GM21360 (cell line): ENCODE data around the gene HS6ST3.
"Not testable (repeated sequence)": the region's sequence is repeated elsewhere in the genome, so short reads cannot be mapped to it uniquely, and the experiment has no call there.

ENCODE experiments used
- ATAC-seq: cut with Tn5 transposase; IDR thresholded peaks from one replicate; pipeline ENCODE4 v1.9.1; 2021; ENCODE audit warnings: mild to moderate bottlenecking, moderate library complexity; ENCODE audit not compliant: unreplicated experiment

The HS6ST3 gene

DNA sequence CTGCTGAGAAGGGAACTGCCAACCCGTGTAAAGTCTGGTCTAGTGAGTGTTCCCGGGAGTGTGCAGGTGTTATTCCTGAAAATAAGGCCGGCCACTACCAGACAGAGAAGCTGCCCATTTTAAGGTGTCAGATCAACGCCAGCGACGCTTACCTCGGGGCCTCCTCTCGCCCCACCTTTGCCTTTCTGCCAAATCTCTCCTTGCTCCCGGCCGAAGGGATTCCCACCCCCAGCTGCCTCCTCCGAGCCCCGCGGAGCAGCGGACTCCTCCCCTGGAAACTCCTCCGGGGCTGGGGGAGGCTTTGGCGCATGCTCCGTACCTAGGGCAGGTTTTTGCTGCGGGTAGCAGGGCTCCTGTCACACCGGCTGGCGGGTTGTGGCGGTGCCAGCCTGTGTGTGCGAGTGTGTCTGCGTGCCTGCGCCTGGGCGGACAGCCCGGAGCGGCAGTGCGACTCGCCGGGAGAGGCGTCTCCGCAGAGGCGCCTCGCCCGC, at the start of gene HS6ST3:
HS6ST3 (plus strand) TSS at position 359 of the 491 bp plus-strand sequence.
- peak; percentile 40 for ATAC-seq

DNA sequence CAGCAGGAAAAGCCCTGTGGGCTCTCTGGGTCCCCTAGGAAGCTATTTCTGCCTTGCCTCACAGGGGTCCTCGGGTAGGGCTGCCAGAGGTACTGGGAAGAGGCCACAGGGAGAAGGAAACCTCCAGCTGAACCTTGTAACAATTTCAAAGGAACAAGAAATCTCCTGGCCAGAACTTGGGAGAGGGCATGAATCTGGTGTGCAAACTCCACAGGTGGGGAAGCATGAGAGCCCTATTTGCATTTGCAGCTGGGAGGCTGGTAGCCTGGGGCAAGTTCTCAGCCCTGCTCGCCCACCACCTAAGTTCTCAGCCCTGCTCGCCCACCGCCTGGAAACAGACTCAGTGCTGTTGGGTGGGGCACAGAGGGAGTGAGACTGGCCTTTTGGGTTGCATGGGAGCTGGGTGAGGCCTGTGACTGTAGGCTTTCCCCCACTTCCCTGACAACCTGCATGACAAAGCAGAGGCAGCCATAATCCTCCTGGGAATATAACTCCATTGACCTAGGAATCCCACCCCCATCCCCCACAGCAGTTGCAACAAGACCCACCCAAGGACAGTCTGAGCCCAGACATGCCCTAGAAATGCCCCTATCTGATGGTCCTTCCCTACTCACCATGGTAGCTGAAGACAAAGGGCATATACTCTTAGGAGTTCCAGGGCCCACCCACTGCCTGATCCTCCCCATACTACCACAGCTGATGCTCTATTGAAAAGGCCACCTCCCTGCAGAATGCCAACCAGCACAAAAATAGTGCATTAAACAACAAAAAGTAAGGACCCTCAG, 48.4 kb upstream of the HS6ST3 start:
- no peak for ATAC-seq

DNA sequence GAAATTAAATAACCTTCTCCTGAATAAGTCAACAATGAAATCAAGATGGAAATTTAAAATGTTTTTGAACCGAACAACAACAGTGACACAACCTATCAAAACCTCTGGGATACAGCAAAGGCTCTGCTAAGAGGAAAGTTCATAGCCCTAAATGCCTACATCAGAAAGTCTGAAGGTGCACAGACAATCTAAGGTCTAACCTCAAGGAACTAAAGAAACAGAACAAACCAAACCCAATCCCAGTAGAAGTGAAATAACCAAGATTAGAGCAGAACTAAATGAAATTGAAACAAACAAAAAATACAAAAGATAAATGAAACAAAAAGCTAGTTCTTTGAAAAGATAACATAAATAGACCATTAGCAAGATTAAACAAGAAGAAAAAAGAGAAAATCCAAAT, 45.7 kb upstream of the HS6ST3 start:
- no peak for ATAC-seq

DNA sequence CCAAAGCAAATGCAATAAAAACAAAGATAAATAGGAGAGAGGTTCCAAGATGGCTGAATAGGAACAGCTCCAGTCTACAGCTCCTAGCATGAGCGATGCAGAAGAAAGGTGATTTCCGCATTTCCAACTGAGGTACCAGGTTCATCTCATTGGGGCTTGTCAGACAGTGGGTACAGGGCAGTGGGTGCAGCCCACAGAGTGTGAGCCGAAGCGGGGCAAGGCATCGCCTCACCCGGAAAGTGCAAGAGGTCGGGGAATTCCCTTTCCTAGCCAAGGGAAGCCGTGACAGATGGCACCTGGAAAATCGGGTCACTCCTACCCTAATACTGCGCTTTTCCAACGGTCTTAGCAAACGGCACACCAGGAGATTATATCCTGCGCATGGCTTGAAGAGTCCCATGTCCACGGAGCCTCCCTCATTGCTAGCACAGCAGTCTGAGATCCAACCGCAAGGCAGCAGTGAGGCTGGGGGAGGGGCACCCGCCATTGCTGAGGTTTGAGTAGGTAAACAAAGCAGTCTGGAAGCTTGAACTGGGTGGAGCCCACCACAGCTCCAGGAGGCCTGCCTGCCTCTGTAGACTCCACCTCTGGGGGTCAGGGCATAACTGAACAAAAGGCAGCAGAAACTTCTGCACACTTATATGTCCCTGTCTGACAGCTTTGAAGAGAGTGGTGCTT, 43.3 kb upstream of the HS6ST3 start:
- ATAC-seq = not testable (repeated sequence)

DNA sequence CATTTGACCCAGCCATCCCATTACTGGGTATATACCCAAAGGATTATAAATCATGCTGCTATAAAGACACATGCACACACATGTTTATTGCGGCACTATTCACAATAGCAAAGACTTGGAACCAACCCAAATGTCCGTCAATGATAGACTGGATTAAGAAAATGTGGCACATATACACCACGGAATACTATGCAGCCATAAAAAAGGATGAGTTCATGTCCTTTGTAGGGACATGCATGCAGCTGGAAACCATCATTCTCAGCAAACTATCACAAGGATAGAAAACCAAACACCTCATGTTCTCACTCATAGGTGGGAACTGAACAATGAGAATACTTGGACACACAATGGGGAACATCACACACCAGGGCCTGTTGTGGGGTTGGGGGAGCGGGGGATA, 39.0 kb upstream of the HS6ST3 start:
- not testable (repeated sequence) for ATAC-seq

DNA sequence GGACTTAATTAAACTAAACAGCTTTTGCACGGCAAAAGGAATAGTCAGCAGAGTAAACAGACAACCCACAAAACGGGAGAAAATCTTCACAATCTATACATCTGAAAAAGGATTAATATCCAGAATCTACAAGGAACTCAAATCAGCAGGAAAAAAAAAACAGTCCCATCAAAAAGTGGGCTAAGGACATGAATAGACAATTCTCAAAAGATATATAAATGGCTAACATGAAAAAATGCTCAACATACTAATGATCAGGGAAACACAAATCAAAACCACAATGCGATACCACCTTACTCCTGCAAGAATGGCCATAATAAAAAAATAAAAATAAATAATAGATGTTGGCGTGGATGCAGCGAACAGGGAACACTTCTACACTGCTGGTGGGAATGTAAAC, 38.4 kb upstream of the HS6ST3 start:
- not testable (repeated sequence) for ATAC-seq

DNA sequence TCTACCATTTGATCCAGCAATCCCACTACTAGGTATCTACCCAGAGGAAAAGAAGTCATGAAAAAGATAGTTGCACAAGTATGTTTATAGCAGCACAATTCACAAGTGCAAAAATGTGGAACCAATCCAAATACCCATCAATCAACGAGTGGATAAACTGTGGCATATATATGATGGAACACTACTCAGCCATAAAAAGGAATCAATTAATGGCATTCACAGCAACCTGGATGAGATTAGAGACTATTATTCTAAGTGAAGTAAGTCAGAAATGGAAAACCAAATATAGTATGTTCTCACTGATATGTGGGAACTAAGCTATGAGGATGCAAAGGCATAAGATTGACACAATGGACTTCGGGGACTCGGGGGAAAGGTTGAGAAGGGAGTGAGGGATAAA, 38.0 kb upstream of the HS6ST3 start:
- not testable (repeated sequence) for ATAC-seq

DNA sequence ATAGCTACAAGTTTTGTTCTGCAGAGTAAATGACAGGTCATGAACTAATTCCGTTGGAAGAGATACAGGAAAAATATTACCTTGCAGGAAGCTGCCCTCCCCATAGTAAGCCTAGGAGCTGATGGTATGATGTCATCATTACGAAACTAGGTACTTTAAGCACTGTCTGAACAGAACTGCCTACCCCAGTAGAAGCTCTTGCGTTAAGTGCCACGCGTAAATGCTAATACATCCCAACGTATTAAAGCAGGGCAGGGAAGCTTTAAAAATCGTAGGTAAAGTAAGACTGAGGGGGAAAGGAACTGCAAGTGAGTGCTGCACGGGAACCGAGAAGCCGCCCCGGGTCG, 37.3 kb upstream of the HS6ST3 start:
- peak; percentile 66 for ATAC-seq

DNA sequence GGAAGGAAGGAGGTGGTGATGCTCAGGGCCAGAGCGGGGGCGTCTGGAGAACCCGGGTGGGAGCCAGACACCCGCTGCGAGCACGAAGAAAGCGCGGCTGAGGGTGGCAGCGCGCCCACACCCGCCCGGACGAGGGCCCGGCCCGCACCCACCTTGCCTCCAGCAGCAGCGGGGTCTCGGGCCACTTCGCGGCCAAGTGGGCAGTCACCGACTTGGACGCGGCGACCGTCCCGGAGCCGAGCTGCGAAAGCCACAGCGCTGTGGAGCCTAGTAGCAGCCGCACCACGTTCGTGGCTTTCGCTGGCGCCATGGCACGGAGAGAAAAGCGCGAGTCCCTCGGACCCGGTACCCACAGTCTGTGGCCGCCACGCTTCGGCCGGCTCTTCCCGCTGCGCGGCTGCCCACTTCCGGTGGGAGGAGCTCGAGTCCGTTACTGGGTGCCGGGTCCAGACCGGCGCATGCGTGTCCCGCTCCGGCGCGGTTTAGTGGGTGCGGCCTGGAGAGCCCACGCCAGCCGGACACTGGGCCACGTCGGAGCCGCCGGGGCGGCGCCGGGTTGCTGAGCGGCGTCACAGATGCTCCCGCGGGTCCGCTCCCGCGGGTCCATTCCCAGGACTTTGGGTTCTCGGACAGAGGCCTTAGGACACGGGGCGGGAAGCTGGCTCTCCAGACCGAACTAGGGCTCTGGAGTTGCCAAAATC, 36.8 kb upstream of the HS6ST3 start, which contains the start of gene UGGT2:
UGGT2 (minus strand) TSS at position 399 of the 701 bp plus-strand sequence; CDS start at position 310, 89 bp downstream.
- ATAC-seq = peak; percentile 95

DNA sequence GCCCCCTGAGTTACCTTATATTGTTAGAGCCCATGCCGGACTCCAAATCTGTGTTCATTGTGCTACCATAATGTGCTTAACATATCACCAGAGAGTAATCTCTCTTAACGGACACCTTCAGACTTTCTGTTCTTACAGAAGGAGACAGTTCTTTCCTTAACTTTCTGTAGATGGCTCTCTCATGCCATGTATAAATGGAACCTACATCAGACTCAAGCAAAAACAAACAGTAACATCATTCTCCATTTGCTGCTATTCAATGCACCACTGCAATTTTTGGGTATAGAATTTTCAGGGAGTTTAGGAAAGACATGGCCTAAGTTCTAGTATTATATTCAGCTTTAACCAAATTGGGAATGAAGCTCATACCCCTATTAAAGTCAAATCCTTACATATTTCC, 24.1 kb upstream of the HS6ST3 start:
- no peak for ATAC-seq

DNA sequence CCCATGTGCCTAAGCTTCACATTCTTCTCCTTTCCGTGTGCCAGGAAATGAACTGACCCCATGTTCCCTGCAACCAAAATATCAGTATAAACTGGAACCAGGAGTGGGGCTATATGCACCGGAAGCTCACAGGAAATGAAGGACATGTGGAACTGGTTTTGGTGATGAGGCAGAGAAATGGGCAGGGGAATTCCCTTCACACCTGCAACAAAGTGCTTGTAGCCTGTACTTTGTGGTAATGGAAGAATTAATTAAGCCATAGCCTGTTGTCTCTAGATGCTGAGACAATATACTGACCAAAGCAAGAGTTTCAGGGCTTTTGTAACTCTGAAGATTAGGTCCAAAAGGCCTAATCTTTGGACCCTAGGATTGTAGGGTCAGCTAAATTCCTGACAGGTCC, 21.2 kb upstream of the HS6ST3 start:
- no peak for ATAC-seq

DNA sequence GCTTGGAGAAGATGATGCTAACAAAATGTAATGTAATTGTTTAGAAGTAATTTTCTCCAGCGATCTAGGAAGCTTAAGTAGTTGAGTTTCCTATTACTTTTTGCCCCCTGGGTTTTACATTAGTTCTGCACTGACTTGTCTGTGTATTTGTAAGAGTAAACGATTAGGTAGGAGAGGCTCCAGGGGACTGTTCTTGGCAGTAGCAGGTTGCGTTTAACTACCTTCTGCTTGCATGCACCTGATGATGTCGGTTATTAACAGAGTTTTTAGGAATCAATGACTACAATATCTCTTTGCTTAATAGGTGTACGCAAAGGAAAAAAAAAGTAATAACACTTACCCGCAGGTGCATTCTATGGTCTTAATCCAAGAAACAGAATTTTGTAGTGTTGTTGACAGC, 18.4 kb upstream of the HS6ST3 start:
- no peak for ATAC-seq

DNA sequence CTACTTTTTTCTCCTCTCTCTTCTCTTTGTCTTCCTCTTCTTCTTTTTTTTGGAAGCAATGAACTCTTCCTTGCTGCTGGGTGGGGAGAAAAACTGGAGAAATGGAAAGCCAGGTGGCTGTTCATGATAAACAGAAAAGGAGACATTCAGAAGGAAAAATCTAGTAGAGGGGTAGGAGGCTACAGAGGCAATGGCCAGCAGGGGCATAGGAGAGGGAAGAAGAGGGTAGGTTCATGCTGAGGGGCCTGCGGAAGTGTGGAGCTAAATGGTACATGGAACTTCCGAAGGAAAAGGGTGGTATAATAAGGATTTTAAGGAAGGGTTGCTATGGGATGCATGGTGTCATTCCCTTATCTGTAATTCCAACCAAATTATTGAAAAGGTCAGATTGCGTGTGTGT, 17.5 kb upstream of the HS6ST3 start:
- no peak for ATAC-seq

DNA sequence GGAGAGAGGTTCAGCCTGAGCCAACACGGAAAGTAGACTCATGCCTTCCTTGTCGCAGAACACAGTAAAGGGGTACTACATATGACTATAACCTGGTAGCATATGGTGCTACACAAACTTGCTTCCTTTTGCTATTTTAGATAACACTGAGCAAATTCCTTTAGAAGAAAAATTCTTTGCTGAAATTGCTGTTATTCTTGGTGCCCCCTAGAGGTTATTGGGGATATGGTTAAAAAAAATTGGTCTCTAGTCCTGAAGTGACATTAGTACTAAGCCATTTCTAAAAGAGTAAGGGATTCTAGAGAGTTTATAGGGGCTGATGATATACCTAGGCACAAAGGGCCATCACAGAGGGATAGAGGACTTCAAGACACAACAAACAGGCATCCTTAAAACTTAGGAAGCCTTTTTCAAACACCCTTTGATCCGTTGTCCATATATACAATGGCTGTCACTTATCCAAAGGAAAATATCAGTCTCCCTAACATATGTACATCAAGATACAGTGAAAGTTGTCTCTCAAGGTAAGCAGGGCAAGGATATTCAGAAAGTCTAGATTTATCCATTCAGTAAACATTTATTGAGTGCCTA, 13.9 kb upstream of the HS6ST3 start:
- no peak for ATAC-seq

DNA sequence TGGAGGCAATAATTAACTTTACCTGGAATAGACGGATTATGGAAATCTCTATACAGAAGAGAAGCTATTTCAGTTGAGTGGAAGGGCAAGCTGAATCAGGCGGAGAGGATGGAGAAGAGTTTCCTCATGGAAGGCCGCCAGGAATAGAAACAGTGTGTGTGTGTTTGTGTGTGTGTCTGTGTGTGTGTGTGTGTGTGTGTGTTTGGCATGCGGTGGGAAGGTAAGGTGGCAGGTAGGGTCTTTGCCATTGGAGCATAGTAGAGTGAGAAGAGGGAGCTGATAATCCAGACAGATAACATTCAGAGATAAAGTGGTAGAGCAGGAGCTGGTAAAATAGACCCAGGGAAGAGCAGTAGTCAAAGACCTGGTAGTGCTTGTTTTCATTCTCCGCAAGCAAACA, 9.2 kb upstream of the HS6ST3 start:
- no peak for ATAC-seq

DNA sequence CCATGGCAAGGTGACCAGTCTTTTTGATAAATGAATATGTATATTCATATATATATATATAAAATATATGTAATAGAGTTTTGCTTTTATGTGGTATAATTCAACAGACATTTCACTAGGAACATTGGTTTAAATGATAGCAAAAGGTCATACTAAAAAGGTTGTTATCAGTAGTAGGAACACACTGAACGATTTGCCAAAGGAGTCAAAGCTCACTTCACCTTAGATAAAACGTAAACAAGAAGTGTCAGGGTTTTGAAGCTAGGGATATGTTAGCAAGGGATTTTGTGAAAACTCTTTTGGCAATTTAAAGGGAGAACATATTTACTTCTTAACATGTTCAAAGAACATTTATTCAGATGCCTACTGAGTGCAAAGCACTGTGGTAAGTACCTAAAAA, 8.0 kb upstream of the HS6ST3 start:
- ATAC-seq = no peak

DNA sequence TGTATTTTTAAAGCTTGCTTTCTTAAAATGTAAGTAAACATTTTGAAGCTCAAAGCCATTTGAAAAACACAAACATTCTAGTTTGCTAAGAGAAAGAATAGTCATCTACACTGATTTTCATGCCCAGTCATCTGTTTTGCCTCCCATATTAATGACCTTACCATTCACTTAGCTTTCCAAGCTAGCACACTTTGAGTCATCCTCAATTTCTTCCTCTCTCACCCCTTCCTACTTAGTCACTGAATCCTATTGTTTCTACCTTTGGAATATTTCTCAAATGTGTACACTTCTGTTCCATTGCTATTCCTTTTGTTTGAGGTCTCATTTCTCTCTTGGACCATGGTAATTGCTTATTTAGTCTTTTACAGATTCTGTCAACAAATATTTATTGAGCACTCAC, 7.3 kb upstream of the HS6ST3 start:
- ATAC-seq = no peak

DNA sequence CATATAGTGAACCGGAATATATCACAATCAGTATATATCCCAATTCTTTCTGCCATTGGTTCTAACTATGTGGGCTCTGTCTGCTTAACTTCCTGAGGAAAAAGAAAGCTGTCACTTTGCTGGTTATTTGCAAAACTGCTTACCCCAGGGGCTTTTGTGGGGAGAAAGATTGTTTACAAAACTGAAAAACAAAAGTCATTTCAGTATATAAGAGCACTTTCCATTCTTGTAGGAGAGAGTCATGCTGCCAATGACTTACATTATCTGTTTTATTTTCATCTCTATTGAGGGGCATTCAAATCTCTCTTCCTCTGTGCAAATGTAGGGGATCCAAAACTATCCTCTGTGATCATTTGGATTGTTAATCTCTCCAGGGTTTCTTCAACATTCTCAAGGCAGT, 3.2 kb upstream of the HS6ST3 start:
- no peak for ATAC-seq

DNA sequence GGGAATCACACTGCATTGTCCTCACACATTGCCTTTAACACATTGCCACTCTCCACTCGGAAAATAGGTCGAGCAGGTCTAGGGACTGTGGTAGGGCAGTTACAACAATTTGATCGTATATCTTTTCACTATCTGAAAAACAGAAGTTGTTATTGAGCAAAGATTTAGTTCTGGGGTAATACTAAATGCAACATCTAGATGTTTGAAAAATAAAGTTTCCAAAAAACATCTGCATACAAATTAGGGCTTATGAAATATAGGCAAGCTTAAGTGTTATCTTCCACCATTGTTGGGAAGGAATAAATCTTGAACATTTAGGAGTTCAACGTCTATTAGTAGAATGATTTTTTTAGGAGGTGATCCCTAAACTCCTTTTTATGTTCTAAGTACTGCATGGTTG, 768 bp upstream of the HS6ST3 start:
- ATAC-seq = no peak

DNA sequence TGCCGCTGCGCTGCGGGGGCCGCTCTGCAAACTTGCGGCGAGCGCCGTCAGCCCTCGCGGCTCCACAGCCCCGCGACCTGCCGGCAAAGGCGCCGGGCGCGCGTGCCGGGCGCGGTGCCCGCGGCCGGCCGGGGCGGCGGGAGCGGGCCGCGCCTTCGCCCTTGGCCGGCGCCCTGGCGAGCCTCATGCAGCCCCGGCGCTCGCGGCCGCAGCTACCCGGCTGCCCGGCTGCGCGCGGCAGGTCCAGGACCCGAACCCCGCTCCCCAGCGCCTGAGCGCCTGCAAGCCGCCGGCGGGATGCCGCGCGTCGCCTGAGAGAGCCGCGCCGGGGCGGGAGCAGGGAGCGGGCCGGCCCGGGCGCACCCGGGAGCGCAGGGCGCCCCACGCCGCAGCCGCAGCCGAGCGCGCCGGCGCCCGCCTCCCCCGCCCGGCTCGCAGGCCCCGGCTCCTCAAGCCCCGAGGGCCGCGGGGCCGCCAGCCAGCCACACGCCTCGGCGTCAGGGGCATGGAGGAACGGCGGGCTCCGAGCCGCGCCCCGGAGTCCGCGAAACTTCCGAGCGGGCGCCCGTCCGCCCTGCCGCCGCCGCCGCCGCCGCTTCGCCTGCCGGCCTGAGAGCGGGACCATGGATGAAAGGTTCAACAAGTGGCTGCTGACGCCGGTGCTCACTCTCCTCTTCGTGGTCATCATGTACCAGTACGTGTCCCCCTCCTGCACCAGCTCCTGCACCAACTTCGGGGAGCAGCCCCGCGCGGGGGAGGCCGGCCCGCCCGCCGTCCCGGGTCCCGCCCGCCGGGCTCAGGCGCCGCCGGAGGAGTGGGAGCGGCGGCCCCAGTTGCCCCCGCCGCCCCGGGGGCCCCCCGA, 564 bp downstream of the HS6ST3 start:
- peak; percentile 56 for ATAC-seq
